IMR-90 (cell line): ENCODE results near the gene BRCA2. TPM values are rescaled to one million over a fixed set of nuclear protein-coding genes. Genes with fewer than 3 reads are reported as not detected.

Experiments
- ATAC-seq: fragments of 200-7000 bp; cut with Tn5 transposase; 2 replicates; pipeline ENCODE4 v1.9.1; 2020; ENCODE audit warnings: low read depth, mild to moderate bottlenecking, moderate library complexity
- BruUV-seq: library from RNA; stranded (reverse); fragments of 400-500 nt; replicated peaks from 2 replicates; lab custom pipeline; 2021; lab: Mats Ljungman, UMichigan
- CTCF ChIA-PET: fragments of 300-600 bp; formaldehyde crosslinking; extraction: SDS; loops from one replicate; lab custom pipeline; 2021; ENCODE audit warnings: antibody characterized with exemption; lab: Yijun Ruan, JAX
- POLR2A ChIA-PET: fragments of 300-600 bp; sonication (Branson Sonifier 250); formaldehyde crosslinking; loops from one replicate; lab custom pipeline; 2022; ENCODE audit warnings: antibody characterized with exemption; ENCODE audit not compliant: unreplicated experiment; lab: Charles Lee
- DNase-seq: peaks from one replicate; pipeline ENCODE4 v3.0.0; 2013
- H2AFZ ChIP-seq: replicated peaks from 2 replicates; pipeline ENCODE3; 2013; ENCODE audit warnings: low read length, mild to moderate bottlenecking; ENCODE audit not compliant: poor library complexity
- H2AK5ac ChIP-seq: 2 replicates; pipeline ENCODE4 v1.6.1; 2013; ENCODE audit warnings: low read depth, low read length, inconsistent platforms
- H2AK9ac ChIP-seq: replicated peaks from 2 replicates; pipeline ENCODE3; 2013; ENCODE audit warnings: mild to moderate bottlenecking, low read depth, low read length, moderate library complexity; ENCODE audit not compliant: poor library complexity
- H2BK120ac ChIP-seq: 2 replicates; pipeline ENCODE4 v1.6.1; 2013; ENCODE audit warnings: low read depth, low read length, inconsistent platforms
- H2BK15ac ChIP-seq: 3 replicates; pipeline ENCODE4 v1.6.1; 2013; ENCODE audit warnings: low read depth, low read length, inconsistent platforms
- H2BK20ac ChIP-seq: 2 replicates; pipeline ENCODE4 v1.6.1; 2013; ENCODE audit warnings: low read depth, mild to moderate bottlenecking, inconsistent platforms, low read length, moderate library complexity
- H2BK5ac ChIP-seq: 2 replicates; pipeline ENCODE4 v1.6.1; 2013; ENCODE audit warnings: mild to moderate bottlenecking, low read depth, low read length, inconsistent platforms; ENCODE audit not compliant: poor library complexity, severe bottlenecking
- H3K14ac ChIP-seq: replicated peaks from 2 replicates; pipeline ENCODE4 v1.6.1; 2013; ENCODE audit warnings: low read depth, low read length, inconsistent platforms
- H3K18ac ChIP-seq: 2 replicates; pipeline ENCODE4 v1.6.1; 2013; ENCODE audit warnings: low read depth, low read length, control low read depth
- H3K23ac ChIP-seq: 2 replicates; pipeline ENCODE4 v1.6.1; 2013; ENCODE audit warnings: low read depth, low read length, inconsistent platforms
- H3K27ac ChIP-seq: 2 replicates; pipeline ENCODE4 v1.5.1; 2013; ENCODE audit warnings: mild to moderate bottlenecking, control low read depth, low read length; ENCODE audit not compliant: insufficient read depth
- H3K27me3 ChIP-seq: 2 replicates; pipeline ENCODE4 v1.6.1; 2013; ENCODE audit warnings: low read length; ENCODE audit not compliant: control insufficient read depth, insufficient read depth
- H3K36me3 ChIP-seq: 2 replicates; pipeline ENCODE4 v1.6.1; 2013; ENCODE audit warnings: low read length, mixed read lengths; ENCODE audit not compliant: control insufficient read depth, insufficient read depth
- H3K4ac ChIP-seq: 2 replicates; pipeline ENCODE4 v1.6.1; 2013; ENCODE audit warnings: low read depth, low read length, inconsistent platforms
- H3K4me1 ChIP-seq: 2 replicates; pipeline ENCODE4 v1.6.1; 2013; ENCODE audit warnings: low read length, mixed read lengths; ENCODE audit not compliant: control insufficient read depth, insufficient read depth
- H3K4me2 ChIP-seq: 2 replicates; pipeline ENCODE4 v1.6.1; 2013; ENCODE audit warnings: low read depth, mild to moderate bottlenecking, control low read depth, low read length, moderate library complexity
- H3K4me3 ChIP-seq: 2 replicates; pipeline ENCODE4 v1.5.1; 2013; ENCODE audit warnings: low read depth, mild to moderate bottlenecking, control low read depth, low read length, moderate library complexity; ENCODE audit not compliant: insufficient read depth
- H3K56ac ChIP-seq: 2 replicates; pipeline ENCODE4 v1.6.1; 2013; ENCODE audit warnings: low read length, inconsistent platforms; ENCODE audit not compliant: insufficient read depth; ENCODE audit errors: extremely low read depth
- H3K79me1 ChIP-seq, 2 experiments: 2 replicates each; pipeline ENCODE4 v1.6.1; 2013; ENCODE audit warnings: low read length in 2 of 2, inconsistent platforms in 1 of 2, low read depth in 1 of 2
- H3K9ac ChIP-seq: 2 replicates; pipeline ENCODE4 v1.6.1; 2013; ENCODE audit warnings: low read depth, low read length, control low read depth
- H3K9me1 ChIP-seq: 2 replicates; pipeline ENCODE4 v1.6.1; 2013; ENCODE audit warnings: low read length, inconsistent platforms; ENCODE audit not compliant: insufficient read depth
- H3K9me3 ChIP-seq: 2 replicates; pipeline ENCODE4 v1.6.1; 2013; ENCODE audit warnings: low read length; ENCODE audit not compliant: control insufficient read depth, insufficient read depth
- H4K20me1 ChIP-seq: 2 replicates; pipeline ENCODE4 v1.6.1; 2013; ENCODE audit warnings: low read length, inconsistent platforms; ENCODE audit not compliant: insufficient read depth
- H4K5ac ChIP-seq: 2 replicates; pipeline ENCODE4 v1.6.1; 2013; ENCODE audit warnings: mild to moderate bottlenecking, low read depth, low read length, control low read depth
- H4K8ac ChIP-seq, 2 experiments: 2 replicates each; pipeline ENCODE4 v1.6.1; 2013; ENCODE audit warnings: low read depth in 2 of 2, low read length in 2 of 2, control low read depth in 1 of 2, inconsistent platforms in 1 of 2
- H4K91ac ChIP-seq: 2 replicates; pipeline ENCODE4 v1.6.1; 2013; ENCODE audit warnings: low read depth, low read length, inconsistent platforms; ENCODE audit not compliant: insufficient read depth
- CEBPB ChIP-seq: IDR thresholded peaks from 2 replicates; pipeline ENCODE4 v1.6.1; 2012; ENCODE audit warnings: low read depth, low read length, improper control_type of control experiment
- CHD1 ChIP-seq: IDR thresholded peaks from 2 replicates; pipeline ENCODE4 v1.6.1; 2012; ENCODE audit warnings: low read depth, low read length, improper control_type of control experiment
- ELK1 ChIP-seq: fragments of 150-350 bp; IDR thresholded peaks from 2 replicates; pipeline ENCODE4 v1.6.1; 2016; ENCODE audit warnings: low read depth, mild to moderate bottlenecking, low read length, moderate library complexity, borderline replicate concordance
- FOS ChIP-seq: fragments of 150-350 bp; IDR thresholded peaks from 2 replicates; pipeline ENCODE4 v1.6.1; 2016; ENCODE audit warnings: low read depth, low read length
- MAFK ChIP-seq: IDR thresholded peaks from 2 replicates; pipeline ENCODE4 v1.6.1; 2012; ENCODE audit warnings: low read depth, low read length, improper control_type of control experiment
- MAZ ChIP-seq: IDR thresholded peaks from 2 replicates; pipeline ENCODE4 v1.6.1; 2012; ENCODE audit warnings: low read depth, mild to moderate bottlenecking, low read length, improper control_type of control experiment, moderate library complexity, borderline replicate concordance
- MXI1 ChIP-seq: IDR thresholded peaks from 2 replicates; pipeline ENCODE4 v1.6.1; 2012; ENCODE audit warnings: low read depth, mild to moderate bottlenecking, low read length, moderate library complexity, borderline replicate concordance
- NFE2L2 ChIP-seq: fragments of 150-350 bp; IDR thresholded peaks from 2 replicates; pipeline ENCODE4 v1.6.1; 2016; ENCODE audit warnings: low read depth, mild to moderate bottlenecking, low read length
- POLR2A ChIP-seq: IDR thresholded peaks from 2 replicates; pipeline ENCODE4 v1.6.1; 2012; ENCODE audit warnings: mild to moderate bottlenecking, low read depth, low read length
- RAD21 ChIP-seq: IDR thresholded peaks from 2 replicates; pipeline ENCODE4 v1.6.1; 2012; ENCODE audit warnings: low read length, improper control_type of control experiment
- RCOR1 ChIP-seq: IDR thresholded peaks from 2 replicates; pipeline ENCODE4 v1.6.1; 2012; ENCODE audit warnings: mild to moderate bottlenecking, low read length, improper control_type of control experiment; ENCODE audit not compliant: insufficient replicate concordance
- RFX5 ChIP-seq: IDR thresholded peaks from 2 replicates; pipeline ENCODE4 v1.8.0; 2012; ENCODE audit warnings: low read depth, mild to moderate bottlenecking, low read length, moderate library complexity
- SMC3 ChIP-seq: fragments of 150-350 bp; IDR thresholded peaks from 2 replicates; pipeline ENCODE4 v1.6.1; 2016; ENCODE audit warnings: low read depth, mild to moderate bottlenecking, antibody characterized with exemption, low read length, moderate library complexity
- WGBS, 2 experiments: methylation state at CpG; one replicate each; pipeline versions ENCODE4 v1.1.5 to v1.1.7; 2013; ENCODE audit warnings: missing lambda C conversion rate in 2 of 2; ENCODE audit not compliant: insufficient read length in 1 of 2; ENCODE audit errors: extremely low coverage in 2 of 2; 5-methylcytosine and 5-hydroxymethylcytosine counted together
- dilution Hi-C: fragments of 300-500 bp; cut with HindIII; formaldehyde crosslinking; loops from one replicate; pipeline ENCODE4 v1.14.3; 2018; ENCODE audit warnings: low sequenced_read_pairs; ENCODE audit not compliant: unreplicated experiment
- in situ Hi-C: fragments of 300-500 bp; cut with MboI; formaldehyde crosslinking; loops from 3 replicates; pipeline ENCODE4 v1.14.3; 2019; ENCODE audit warnings: low sequenced_read_pairs, inconsistent platforms, mixed read lengths
- intact Hi-C: fragments of 100-400 bp; cut with micrococcal nuclease; formaldehyde crosslinking; loops from 2 replicates; pipeline ENCODE4 v1.10.0; 2022
- polyA plus RNA-seq, 3 experiments: library from polyadenylated mRNA; depleted of rRNA; stranded (reverse); fragments of >200 nt; gene quantifications; 2 replicates each; pipeline ENCODE4 v1.2.3, GENCODE V29; 2012; ENCODE audit warnings: low replicate concordance in 1 of 3
- total RNA-seq: library from RNA; depleted of rRNA; stranded (reverse); fragments of >200 nt; gene quantifications from 2 replicates; pipeline ENCODE4 v1.2.3, GENCODE V29; 2012
- TF ChIP-seq, protein P1 (sequence below): conservative IDR thresholded peaks from 2 replicates; pipeline ENCODE4 v1.5.1; 2012; ENCODE audit warnings: mild to moderate bottlenecking, low read depth, low read length, improper control_type of control experiment
- TF ChIP-seq, protein P2 (sequence below): fragments of 150-350 bp; IDR thresholded peaks from 2 replicates; pipeline ENCODE4 v1.6.1; 2017; ENCODE audit warnings: mild to moderate bottlenecking, antibody characterized with exemption, low read length, low read depth

The BRCA2 gene
- total and polyA plus RNA-seq, 2 of the 4 experiments (the other 2 are of a cell fraction), result 2.0 to 9.7 TPM

DNA sequence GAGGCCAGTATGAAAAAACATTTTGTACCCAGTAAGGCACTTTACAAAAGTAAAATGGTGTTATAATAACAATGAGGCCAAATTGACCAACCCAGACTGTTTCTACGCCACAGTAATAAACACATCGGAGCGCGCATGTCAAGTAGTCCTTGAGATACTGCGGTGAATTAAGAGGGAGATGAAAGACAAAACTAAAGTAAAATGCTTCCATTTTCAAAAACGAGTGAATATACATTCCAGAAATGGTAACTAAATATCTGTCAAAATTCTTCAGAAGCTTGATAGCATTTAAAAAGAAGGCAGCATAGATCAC, 93.6 kb downstream of the BRCA2 start:
- CTCF ChIA-PET, result interaction anchor here (1.0 kb wide), 1 partner anchor 10 kb away, joined by 3 read pairs; no protein-coding TSS in a partner anchor
- Histone ChIP-seq H3K4ac (no peak overlapping the region), H3K9me1 (no peaks in the 10 kb centered on the region), H3K36me3 (no peaks in the 10 kb centered on the region), H2AK5ac (no peak overlapping the region), H3K4me1 (peaks cover 5% of the 10 kb centered on the region), H2BK5ac (no peak overlapping the region), H2BK15ac (no peak overlapping the region), H4K20me1 (no peaks in the 10 kb centered on the region), H3K9me3 (no peaks in the 10 kb centered on the region), H3K4me2 (no peak overlapping the region), H3K79me1 (no peaks in the 10 kb centered on the region), H4K91ac (no peak overlapping the region), H4K8ac (no peak overlapping the region; a peak in 1 of 4 replicates), H3K56ac (no peak overlapping the region), H3K27ac (no peak overlapping the region), H3K14ac (no peak overlapping the region), H2BK20ac (no peak overlapping the region), H3K23ac (no peak overlapping the region), H3K18ac (no peak overlapping the region), H2AFZ (no peak overlapping the region), H4K5ac (no peak overlapping the region), H2BK120ac (no peak overlapping the region), H2AK9ac (no peak overlapping the region), H3K27me3 (no peaks in the 10 kb centered on the region), H3K4me3 (no peak overlapping the region), H3K9ac (no peak overlapping the region)
- in situ Hi-C loops (no loop called here), intact Hi-C loops (no loop called here), dilution Hi-C loops (no loop called here)
- no peak for DNase-seq
- POLR2A ChIA-PET, result no interaction called here
- BruUV-seq, result no TSS peak
- ATAC-seq, result peak; percentile 16; the same call in 1 of the 2 replicates
- TF ChIP-seq ELK1 (no peak), MXI1 (no peak), MAFK (no peak), MAZ (no peak), CHD1 (no peak), NFE2L2 (no peak), RFX5 (no peak), FOS (no peak), POLR2A (no peak), SMC3 (no peak), RCOR1 (no peak), RAD21 (no peak), CEBPB (no peak)
- TF ChIP-seq, protein P1, sequence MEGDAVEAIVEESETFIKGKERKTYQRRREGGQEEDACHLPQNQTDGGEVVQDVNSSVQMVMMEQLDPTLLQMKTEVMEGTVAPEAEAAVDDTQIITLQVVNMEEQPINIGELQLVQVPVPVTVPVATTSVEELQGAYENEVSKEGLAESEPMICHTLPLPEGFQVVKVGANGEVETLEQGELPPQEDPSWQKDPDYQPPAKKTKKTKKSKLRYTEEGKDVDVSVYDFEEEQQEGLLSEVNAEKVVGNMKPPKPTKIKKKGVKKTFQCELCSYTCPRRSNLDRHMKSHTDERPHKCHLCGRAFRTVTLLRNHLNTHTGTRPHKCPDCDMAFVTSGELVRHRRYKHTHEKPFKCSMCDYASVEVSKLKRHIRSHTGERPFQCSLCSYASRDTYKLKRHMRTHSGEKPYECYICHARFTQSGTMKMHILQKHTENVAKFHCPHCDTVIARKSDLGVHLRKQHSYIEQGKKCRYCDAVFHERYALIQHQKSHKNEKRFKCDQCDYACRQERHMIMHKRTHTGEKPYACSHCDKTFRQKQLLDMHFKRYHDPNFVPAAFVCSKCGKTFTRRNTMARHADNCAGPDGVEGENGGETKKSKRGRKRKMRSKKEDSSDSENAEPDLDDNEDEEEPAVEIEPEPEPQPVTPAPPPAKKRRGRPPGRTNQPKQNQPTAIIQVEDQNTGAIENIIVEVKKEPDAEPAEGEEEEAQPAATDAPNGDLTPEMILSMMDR, result no peak
- TF ChIP-seq, protein P2, sequence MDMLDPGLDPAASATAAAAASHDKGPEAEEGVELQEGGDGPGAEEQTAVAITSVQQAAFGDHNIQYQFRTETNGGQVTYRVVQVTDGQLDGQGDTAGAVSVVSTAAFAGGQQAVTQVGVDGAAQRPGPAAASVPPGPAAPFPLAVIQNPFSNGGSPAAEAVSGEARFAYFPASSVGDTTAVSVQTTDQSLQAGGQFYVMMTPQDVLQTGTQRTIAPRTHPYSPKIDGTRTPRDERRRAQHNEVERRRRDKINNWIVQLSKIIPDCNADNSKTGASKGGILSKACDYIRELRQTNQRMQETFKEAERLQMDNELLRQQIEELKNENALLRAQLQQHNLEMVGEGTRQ, result no peak
- no CpG with 5 or more reads among the region's 6 CpGs for WGBS, 2 experiments
